Cardiac muscle cell (in vitro differentiated cells and primary cell): Measurements from ENCODE around the gene TLK2. TPM values are rescaled to one million over a fixed set of nuclear protein-coding genes. Genes with fewer than 3 reads are reported as not detected.

Experiments
- DNase-seq, 2 donors: peaks; one replicate each; pipeline versions ENCODE4 v3.0.0 to v3.0.0-alpha.2; 2010 to 2017; ENCODE audit warnings: low read depth in 1 of 2, low spot score in 1 of 2
- H3K27ac ChIP-seq: fragments of 200-600 bp; sonication (generic); 2 replicates; pipeline ENCODE4 v1.5.1; 2016
- H3K27me3 ChIP-seq: fragments of 200-600 bp; sonication (generic); 2 replicates; pipeline ENCODE4 v1.6.0; 2016; ENCODE audit warnings: control low read depth
- H3K36me3 ChIP-seq: fragments of 200-600 bp; sonication (generic); 2 replicates; pipeline ENCODE4 v1.5.1; 2016; ENCODE audit warnings: control low read depth
- H3K4me1 ChIP-seq: fragments of 200-600 bp; sonication (generic); 2 replicates; pipeline ENCODE4 v1.8.1; 2017; ENCODE audit warnings: low read depth, mild to moderate bottlenecking, mixed run types
- H3K4me3 ChIP-seq: fragments of 200-600 bp; sonication (generic); 2 replicates; pipeline ENCODE4 v1.5.1; 2016; ENCODE audit warnings: mild to moderate bottlenecking
- H3K9me3 ChIP-seq: fragments of 200-600 bp; sonication (generic); 2 replicates; pipeline ENCODE4 v1.5.1; 2017; ENCODE audit warnings: low read depth, mild to moderate bottlenecking, control low read depth
- polyA plus RNA-seq: library from polyadenylated mRNA; unstranded; fragments of >200 nt; fragmentation: Nextera tagmentation; extraction: Ambion mirVana; gene quantifications from 2 replicates; pipeline ENCODE4 v1.2.1, GENCODE V29; 2016
- total RNA-seq: library from RNA; depleted of rRNA; stranded (reverse); fragments of >200 nt; gene quantifications from 2 replicates; pipeline ENCODE4 v1.2.3, GENCODE V29; 2016
- TF ChIP-seq, protein P1 (sequence below): IDR thresholded peaks from 2 replicates; pipeline ENCODE4 v1.5.1; 2012; ENCODE audit warnings: low read depth, mild to moderate bottlenecking, low read length

The TLK2 gene
- total and polyA plus RNA-seq, 2 experiments from 2014 or later, result 36.8 to 43.1 TPM

DNA sequence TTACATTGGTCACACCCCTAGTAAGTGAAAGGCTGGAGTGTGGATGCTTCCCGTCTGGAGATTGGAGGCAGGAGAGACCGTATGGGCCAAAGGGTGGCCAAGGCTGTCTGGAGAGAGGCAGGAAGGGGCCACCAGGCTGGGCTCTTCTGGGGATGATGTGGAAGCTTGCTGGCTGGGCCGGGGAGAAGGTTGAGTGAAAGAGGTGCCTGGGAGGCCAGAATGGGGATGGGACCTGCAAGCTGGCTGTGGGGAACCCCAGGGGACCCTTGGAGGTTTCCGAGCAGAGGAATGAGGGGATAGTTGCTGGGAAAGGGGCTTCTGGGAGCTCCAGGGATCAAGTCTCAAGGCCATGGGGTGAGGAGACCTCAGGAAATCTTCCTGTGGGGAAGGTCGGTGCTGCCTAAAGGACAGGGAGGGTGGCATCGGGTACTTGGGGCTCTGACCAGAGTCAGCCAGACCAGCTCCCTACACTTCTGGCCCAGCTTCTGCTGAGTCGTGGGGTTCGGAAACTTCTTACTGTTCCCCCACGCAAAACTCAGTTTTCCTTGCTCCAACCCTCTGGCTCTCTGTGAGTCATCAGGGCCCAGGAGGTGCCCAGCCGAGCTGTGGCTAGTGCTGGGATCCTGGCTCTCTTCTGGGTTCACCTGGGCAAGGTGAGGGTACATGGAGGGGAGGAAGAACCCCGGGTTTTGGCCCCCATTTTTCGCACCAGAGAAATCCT is 151.9 kb downstream of the TLK2 start:
- Histone ChIP-seq H3K36me3 (no peaks in the 10 kb centered on the region), H3K4me3 (no peak overlapping the region), H3K27ac (no peak overlapping the region), H3K9me3 (no peaks in the 10 kb centered on the region), H3K27me3 (no peaks in the 10 kb centered on the region), H3K4me1 (peaks cover 23% of the 10 kb centered on the region)
- TF ChIP-seq, protein P1, sequence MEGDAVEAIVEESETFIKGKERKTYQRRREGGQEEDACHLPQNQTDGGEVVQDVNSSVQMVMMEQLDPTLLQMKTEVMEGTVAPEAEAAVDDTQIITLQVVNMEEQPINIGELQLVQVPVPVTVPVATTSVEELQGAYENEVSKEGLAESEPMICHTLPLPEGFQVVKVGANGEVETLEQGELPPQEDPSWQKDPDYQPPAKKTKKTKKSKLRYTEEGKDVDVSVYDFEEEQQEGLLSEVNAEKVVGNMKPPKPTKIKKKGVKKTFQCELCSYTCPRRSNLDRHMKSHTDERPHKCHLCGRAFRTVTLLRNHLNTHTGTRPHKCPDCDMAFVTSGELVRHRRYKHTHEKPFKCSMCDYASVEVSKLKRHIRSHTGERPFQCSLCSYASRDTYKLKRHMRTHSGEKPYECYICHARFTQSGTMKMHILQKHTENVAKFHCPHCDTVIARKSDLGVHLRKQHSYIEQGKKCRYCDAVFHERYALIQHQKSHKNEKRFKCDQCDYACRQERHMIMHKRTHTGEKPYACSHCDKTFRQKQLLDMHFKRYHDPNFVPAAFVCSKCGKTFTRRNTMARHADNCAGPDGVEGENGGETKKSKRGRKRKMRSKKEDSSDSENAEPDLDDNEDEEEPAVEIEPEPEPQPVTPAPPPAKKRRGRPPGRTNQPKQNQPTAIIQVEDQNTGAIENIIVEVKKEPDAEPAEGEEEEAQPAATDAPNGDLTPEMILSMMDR, result no peak
- DNase-seq, result peak in 1 of 2 donors; percentile 19

DNA sequence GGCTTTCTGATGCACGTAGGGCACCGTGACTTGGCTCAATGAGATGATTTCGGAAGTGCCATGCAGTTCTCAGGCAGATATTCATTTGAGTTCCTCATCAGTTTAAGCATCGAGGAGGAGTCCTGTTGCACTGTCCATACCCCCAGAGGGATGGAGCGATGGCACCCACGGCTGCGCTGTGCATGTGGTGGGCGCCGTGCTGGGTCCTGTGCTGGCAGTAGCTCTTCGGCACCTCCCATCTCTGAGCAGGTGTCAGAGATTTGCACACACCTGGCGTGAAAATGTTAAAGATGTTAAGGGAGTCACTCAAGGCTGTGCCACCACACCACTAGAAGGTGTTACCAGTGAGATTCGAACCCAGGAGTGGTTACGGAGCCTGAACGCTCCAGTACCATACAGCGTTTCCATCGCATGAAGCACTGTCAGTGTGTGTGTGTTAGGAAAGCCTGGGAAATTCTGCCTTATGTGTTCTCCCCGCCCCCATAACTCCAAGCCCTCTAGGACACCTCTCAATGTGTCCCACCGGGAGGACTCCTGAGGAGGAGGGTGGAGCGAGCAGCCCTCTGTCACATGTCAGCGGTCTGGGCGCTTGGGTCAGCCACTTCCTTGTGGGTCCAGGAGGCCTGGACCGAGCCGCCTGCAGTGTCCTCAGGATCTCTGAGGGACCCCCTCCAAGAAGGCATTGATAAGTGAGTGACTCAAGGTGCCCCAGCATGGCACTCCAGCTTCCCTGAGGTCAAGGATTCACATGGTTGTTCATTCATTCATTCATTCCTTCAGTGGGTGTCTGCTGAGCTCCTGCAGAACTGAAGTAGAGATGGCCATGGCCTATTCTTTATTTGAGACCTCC is 152.7 kb downstream of the TLK2 start:
- no peaks in the 10 kb centered on the region for H3K9me3 ChIP-seq
- TF ChIP-seq, protein P1, result no peak
- no peak for DNase-seq
- H3K4me3 ChIP-seq, result no peak overlapping the region
- peaks cover 23% of the 10 kb centered on the region for H3K4me1 ChIP-seq
- H3K36me3 ChIP-seq, result no peaks in the 10 kb centered on the region
- no peaks in the 10 kb centered on the region for H3K27me3 ChIP-seq
- H3K27ac ChIP-seq, result no peak overlapping the region

DNA sequence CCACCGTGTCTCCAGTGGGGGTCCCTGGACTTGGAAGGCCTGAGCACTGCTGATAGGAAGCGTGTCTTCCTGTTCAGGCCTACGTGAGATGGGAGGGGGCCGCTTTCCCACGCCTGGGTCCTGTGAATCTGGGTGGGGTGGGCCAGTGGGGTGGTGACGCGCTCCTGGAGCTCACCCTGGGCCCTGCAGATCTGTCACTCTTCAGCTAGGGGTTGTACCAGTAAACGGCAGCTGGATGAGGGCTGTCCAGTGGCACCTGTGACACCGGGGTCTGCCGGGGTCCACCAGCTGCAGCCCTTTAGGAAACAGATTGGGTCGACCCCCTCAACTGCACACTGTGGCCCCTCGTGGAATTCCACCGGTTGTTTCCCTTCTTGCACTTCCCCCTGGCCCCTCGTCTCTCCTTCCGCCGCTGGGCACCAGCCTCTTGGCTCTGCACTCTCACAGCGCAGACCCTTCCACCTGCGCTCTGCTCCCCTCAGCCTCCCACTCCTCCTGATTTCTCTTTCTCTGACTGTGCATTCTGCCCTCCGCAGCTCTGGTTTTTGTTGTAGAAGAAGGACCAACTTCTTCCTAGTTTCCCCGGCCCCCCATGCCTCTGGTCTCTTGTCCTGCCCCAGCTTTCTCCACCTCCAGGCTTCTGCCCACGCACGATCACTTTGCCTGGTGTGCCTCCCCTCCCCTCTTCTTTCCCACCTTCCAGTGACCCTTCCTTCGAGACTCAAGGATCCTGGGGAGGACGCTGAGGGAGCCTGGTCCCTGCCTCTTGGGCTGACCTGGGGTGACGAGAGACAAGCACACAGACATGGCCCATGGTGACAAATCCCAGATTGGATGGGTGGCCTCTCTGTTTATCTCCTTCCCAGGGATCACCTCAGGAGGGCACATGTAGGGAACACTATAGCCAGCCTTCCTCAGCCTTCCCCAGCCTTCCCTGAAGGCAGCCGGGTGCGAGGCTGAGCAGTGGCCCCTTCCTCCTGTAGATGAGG is 153.6 kb downstream of the TLK2 start:
- Histone ChIP-seq H3K27ac (peak overlapping the region; percentile 22), H3K4me1 (peaks cover 23% of the 10 kb centered on the region), H3K27me3 (no peaks in the 10 kb centered on the region), H3K4me3 (no peak overlapping the region), H3K36me3 (no peaks in the 10 kb centered on the region), H3K9me3 (no peaks in the 10 kb centered on the region)
- no peak for DNase-seq
- TF ChIP-seq, protein P1, result no peak

DNA sequence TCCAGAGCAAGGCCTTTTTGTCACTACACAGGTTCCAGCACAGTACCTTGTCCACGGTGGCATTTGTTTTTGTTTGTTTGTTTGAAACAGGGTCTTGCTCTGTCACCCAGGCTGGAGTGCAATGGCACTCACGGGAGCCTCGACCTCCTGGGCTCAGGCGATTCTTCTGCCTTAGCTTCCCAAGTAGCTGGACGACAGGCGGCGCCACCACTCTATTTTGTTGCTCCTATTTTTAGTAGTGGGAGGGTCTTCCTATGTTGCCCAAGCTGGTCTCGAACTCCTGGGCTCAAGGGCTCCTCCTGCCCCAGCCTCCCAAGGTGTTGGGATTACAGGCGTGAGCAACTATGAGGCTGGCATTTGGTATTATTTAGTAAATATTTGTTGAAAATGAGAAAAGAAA is 159.2 kb downstream of the TLK2 start:
- Histone ChIP-seq H3K4me1 (peaks cover under 1% of the 10 kb centered on the region), H3K27me3 (no peaks in the 10 kb centered on the region), H3K36me3 (no peaks in the 10 kb centered on the region), H3K9me3 (no peaks in the 10 kb centered on the region), H3K4me3 (no peak overlapping the region), H3K27ac (peak overlapping the region; percentile 38)
- no peak for DNase-seq
- TF ChIP-seq, protein P1, result no peak

DNA sequence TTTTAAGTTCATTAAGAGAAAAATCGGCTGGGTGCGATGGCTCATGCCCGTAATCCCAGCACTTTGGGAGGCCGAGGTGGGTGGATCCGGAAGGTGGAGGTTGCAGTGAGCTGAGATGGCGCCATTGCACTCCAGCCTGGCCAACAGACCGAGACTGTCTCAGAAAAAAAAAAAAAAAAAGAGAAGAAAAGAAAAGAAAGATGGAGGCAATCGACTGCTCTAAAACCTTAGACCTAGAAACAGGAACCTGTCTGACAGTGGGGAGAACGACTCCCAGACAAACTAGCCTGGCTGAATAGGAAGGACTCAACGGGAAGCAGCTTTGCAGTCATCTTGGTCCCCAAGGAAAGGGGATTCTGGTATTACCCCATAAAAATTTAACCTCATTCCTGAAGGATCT is 162.5 kb downstream of the TLK2 start:
- no peaks in the 10 kb centered on the region for H3K36me3 ChIP-seq
- H3K27me3 ChIP-seq, result no peaks in the 10 kb centered on the region
- no peaks in the 10 kb centered on the region for H3K9me3 ChIP-seq
- H3K4me3 ChIP-seq, result no peak overlapping the region
- DNase-seq, result no peak
- peaks cover 5% of the 10 kb centered on the region for H3K4me1 ChIP-seq
- no peak overlapping the region for H3K27ac ChIP-seq
- TF ChIP-seq, protein P1, result no peak
